GM12891 (cell line): ENCODE measurements around the gene ANXA2.

Source experiments
- PAX5 ChIP-seq: IDR thresholded peaks from 2 replicates; pipeline ENCODE4 v1.6.1; 2011; ENCODE audit warnings: low read length, moderate library complexity, mild to moderate bottlenecking; ENCODE audit not compliant: insufficient read depth, severe bottlenecking
- POLR2A ChIP-seq: IDR thresholded peaks from 2 replicates; pipeline ENCODE4 v1.6.1; 2011; ENCODE audit warnings: low read depth, low read length, control low read depth
- POLR2AphosphoS5 ChIP-seq: IDR thresholded peaks from 2 replicates; pipeline ENCODE4 v1.6.1; 2011; ENCODE audit warnings: low read depth, low read length, control low read depth
- SPI1 ChIP-seq: IDR thresholded peaks from 2 replicates; pipeline ENCODE4 v1.6.1; 2011; ENCODE audit warnings: low read depth, low read length, control low read depth
- TAF1 ChIP-seq: IDR thresholded peaks from 2 replicates; pipeline ENCODE4 v1.6.1; 2011; ENCODE audit warnings: low read depth, low read length, control low read depth

- TF ChIP-seq TAF1 (no peak), POLR2A (no peak), POLR2AphosphoS5 (no peak), PAX5 (no peak), SPI1 (no peak)
These were observed 72.9 kb downstream of the ANXA2 start for GRCh38 chr15:60324706-60325438.
